Testis (tissue), 3 donors: ENCODE measurements around the gene AAK1. TPM values are rescaled to one million over a fixed set of nuclear protein-coding genes. Genes with fewer than 3 reads are reported as not detected.
"Not testable (repeated sequence)": the region's sequence is repeated elsewhere in the genome, so short reads cannot be mapped to it uniquely, and the experiment has no call there.

ENCODE experiments used
- DNase-seq: peaks from one replicate; pipeline ENCODE4 v3.0.0-alpha.2; 2019
- H3K27ac ChIP-seq, 2 donors: fragments of 200-600 bp; sonication (generic); one replicate each; pipeline ENCODE4 v1.5.1; 2019
- H3K27me3 ChIP-seq: fragments of 200-600 bp; sonication (generic); one replicate; pipeline ENCODE4 v1.5.1; 2019
- H3K36me3 ChIP-seq: fragments of 200-600 bp; sonication (generic); one replicate; pipeline ENCODE4 v1.5.1; 2017; ENCODE audit warnings: low read depth; ENCODE audit errors: missing control alignments
- H3K4me1 ChIP-seq: fragments of 200-600 bp; sonication (generic); one replicate; pipeline ENCODE4 v1.5.1; 2019
- H3K4me3 ChIP-seq, 2 donors: fragments of 200-600 bp; sonication (generic); one replicate each; pipeline ENCODE4 v1.5.1; 2017 to 2019
- H3K9me3 ChIP-seq: fragments of 200-600 bp; sonication (generic); one replicate; pipeline ENCODE4 v1.5.1; 2017
- CTCF ChIP-seq, 3 experiments: fragments of 450-650 bp in 2 of 3; fragments of 200-600 bp in 1 of 3; sonication (generic) in 1 of 3; IDR thresholded peaks; one replicate each; pipeline ENCODE4 v1.5.1; 2016 to 2019; ENCODE audit warnings: antibody characterized with exemption in 3 of 3, mild to moderate bottlenecking in 2 of 3, moderate library complexity in 1 of 3
- POLR2A ChIP-seq: fragments of 450-650 bp; IDR thresholded peaks from one replicate; pipeline ENCODE4 v1.6.1; 2017; ENCODE audit warnings: antibody characterized with exemption, mild to moderate bottlenecking, moderate library complexity
- WGBS, 2 donors: methylation state at CpG; one replicate each; pipeline ENCODE4 v1.1.5; 2018; 5-methylcytosine and 5-hydroxymethylcytosine counted together
- intact Hi-C: fragments of 100-400 bp; cut with DNase I; formaldehyde crosslinking; loops from one replicate; pipeline ENCODE4 v1.15.1; 2023; ENCODE audit warnings: low total_unique reads
- polyA plus RNA-seq: library from polyadenylated mRNA; stranded (reverse); fragments of 350-450 nt; fragmentation: Illumina TruSeq; extraction: RNeasy Lipid Tissue Mini Kit (QIAGEN cat#74804); gene quantifications from one replicate; pipeline ENCODE4 v1.2.3, GENCODE V29; 2014; ENCODE audit warnings: low read depth, low replicate concordance; ENCODE audit not compliant: insufficient read depth
- total RNA-seq, 2 donors: library from RNA; depleted of rRNA; stranded (reverse); fragments of >200 nt; gene quantifications; one replicate each; pipeline ENCODE4 v1.2.3, GENCODE V29; 2016

Gene AAK1
- total and polyA plus RNA-seq, 3 donors from 2014 or later = 20.3 to 62.1 (median 47.9) TPM

GRCh38 chr2:69556008-69556407, 87.5 kb downstream of the AAK1 start:
- no peaks in the 10 kb centered on the region for H3K27me3 ChIP-seq
- no peak overlapping the region for H3K4me3 ChIP-seq
- DNase-seq = no peak
- H3K27ac ChIP-seq = no peak overlapping the region
- intact Hi-C loops = no loop called here
- TF ChIP-seq CTCF (IDR thresholded peaks at IDR 0.05) (no peak), POLR2A (no peak)
- WGBS, 2 donors = 88% methylated on average over 4 of the region's 4 CpGs
- H3K9me3 ChIP-seq = no peaks in the 10 kb centered on the region
- no peaks in the 10 kb centered on the region for H3K4me1 ChIP-seq
- H3K36me3 ChIP-seq = no peaks in the 10 kb centered on the region

GRCh38 chr2:69554981-69555380, 88.6 kb downstream of the AAK1 start:
- Histone ChIP-seq H3K27ac (no peak overlapping the region), H3K36me3 (no peaks in the 10 kb centered on the region), H3K9me3 (no peaks in the 10 kb centered on the region), H3K4me3 (no peak overlapping the region), H3K27me3 (no peaks in the 10 kb centered on the region), H3K4me1 (no peaks in the 10 kb centered on the region)
- TF ChIP-seq POLR2A (no peak), CTCF (IDR thresholded peaks at IDR 0.05) (no peak)
- no peak for DNase-seq
- 60 to 61% methylated on average over 3 of the region's 3 CpGs for WGBS, 2 donors
- intact Hi-C loops = no loop called here

DNA sequence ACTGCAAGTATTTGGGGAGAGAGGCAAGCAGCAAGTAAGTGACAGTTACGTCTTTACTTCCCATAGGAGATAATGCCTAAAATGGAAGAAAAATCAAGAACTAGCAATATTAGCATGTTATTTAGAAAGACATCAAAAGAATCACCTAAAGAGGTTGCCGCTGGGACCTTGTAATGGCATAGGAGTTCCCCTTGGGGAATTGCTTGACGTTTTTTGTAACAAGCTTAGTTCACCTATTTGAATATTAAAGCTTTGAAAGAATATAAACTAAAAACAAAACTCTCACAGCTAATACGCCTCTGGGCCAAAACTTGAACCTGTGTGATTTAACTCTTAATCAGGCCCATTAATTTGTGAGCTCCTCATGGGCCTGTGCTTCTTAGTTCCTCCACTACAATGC, 89.0 kb downstream of the AAK1 start:
- H3K27ac ChIP-seq = no peak overlapping the region
- intact Hi-C loops = no loop called here
- no peaks in the 10 kb centered on the region for H3K27me3 ChIP-seq
- no peaks in the 10 kb centered on the region for H3K4me1 ChIP-seq
- DNase-seq = no peak
- WGBS, 2 donors = 87 to 88% methylated on average over 4 of the region's 4 CpGs
- no peaks in the 10 kb centered on the region for H3K9me3 ChIP-seq
- H3K36me3 ChIP-seq = no peaks in the 10 kb centered on the region
- TF ChIP-seq CTCF (IDR thresholded peaks at IDR 0.05) (no peak), POLR2A (no peak)
- H3K4me3 ChIP-seq = no peak overlapping the region

DNA sequence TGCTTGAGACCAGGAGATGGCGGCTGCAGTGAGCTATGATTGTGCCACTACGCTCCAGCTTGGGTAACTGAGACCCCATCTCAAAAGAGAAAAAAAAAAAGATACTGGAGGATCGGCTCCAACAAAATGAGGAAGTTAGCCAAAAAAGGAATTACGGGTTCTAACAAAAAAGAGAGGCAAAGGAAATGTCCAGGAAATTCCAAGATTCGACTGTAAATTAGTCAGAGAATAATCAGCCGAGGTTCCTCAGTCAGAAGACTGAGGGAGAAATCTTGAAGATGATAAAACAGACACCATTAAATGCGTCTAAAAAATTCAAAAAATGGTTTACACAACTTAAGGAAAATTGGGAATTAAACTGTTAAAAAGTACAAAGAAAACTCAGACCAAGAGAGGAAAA, 89.5 kb downstream of the AAK1 start:
- 84 to 95% methylated on average over 7 of the region's 7 CpGs for WGBS, 2 donors
- TF ChIP-seq POLR2A (no peak), CTCF (IDR thresholded peaks at IDR 0.05) (no peak)
- intact Hi-C loops = no loop called here
- no peak overlapping the region for H3K4me3 ChIP-seq
- no peaks in the 10 kb centered on the region for H3K4me1 ChIP-seq
- no peak overlapping the region for H3K27ac ChIP-seq
- no peaks in the 10 kb centered on the region for H3K9me3 ChIP-seq
- DNase-seq = no peak
- H3K36me3 ChIP-seq = no peaks in the 10 kb centered on the region
- no peaks in the 10 kb centered on the region for H3K27me3 ChIP-seq

- H3K4me1 ChIP-seq, DNase-seq, H3K27me3 ChIP-seq, H3K4me3 ChIP-seq, intact Hi-C loops, H3K9me3 ChIP-seq, H3K36me3 ChIP-seq, H3K27ac ChIP-seq: not testable (repeated sequence)
- WGBS, 2 donors = 96 to 97% methylated on average over 12 of the region's 12 CpGs
Measured at GRCh38 chr2:69550511-69550910, 93.0 kb downstream of the AAK1 start.
